ENCODE data around the gene LSM7.

GRCh38 chr19:2327773-2328400, 499 bp downstream of the LSM7 start:
- TF ChIP-seq CTCF (IDR thresholded peaks at IDR 0.05; ENCODE audit: low read length) (no peak), EZH2 (IDR thresholded peaks at IDR 0.05; ENCODE audit: borderline replicate concordance, low read length) (no peak)

Data from OCI-LY1 (cell line).